Mammary epithelial cell (primary cell): Measurements from ENCODE around the gene FNIP1.

Experiments
- CTCF ChIP-seq, 2 donors: IDR thresholded peaks in 1 of 2; conservative IDR thresholded peaks in 1 of 2; 2 replicates each; pipeline ENCODE4 v1.5.1; 2011 to 2012; ENCODE audit warnings: inconsistent platforms in 2 of 2, low read length in 2 of 2, mild to moderate bottlenecking in 2 of 2, control low read depth in 1 of 2, low read depth in 1 of 2; ENCODE audit not compliant: insufficient read depth in 1 of 2; ENCODE audit errors: extremely low read depth in 1 of 2
- EZH2 ChIP-seq: IDR thresholded peaks from 2 replicates; pipeline ENCODE4 v1.6.1; 2012; ENCODE audit warnings: low read length, inconsistent platforms, borderline replicate concordance

GRCh38 chr5:131635684-131636572 is 160.9 kb downstream of the FNIP1 start:
- TF ChIP-seq EZH2 (no peak), CTCF (conservative IDR thresholded peaks at IDR 0.05 in 1 of 2, IDR thresholded peaks at IDR 0.05 in 1 of 2; ENCODE audit: extremely low read depth in 1 of 2, insufficient read depth in 1 of 2, low read depth in 1 of 2, low read length in 2 of 2) (no peak)
